BJ (cell line): ENCODE data around the gene NAV2. TPM values are rescaled to one million over a fixed set of nuclear protein-coding genes. Genes with fewer than 3 reads are reported as not detected.

Experiments used
- CTCF ChIA-PET: fragments of 350-600 bp; formaldehyde crosslinking; extraction: SDS; loops from one replicate; lab custom pipeline; 2021; ENCODE audit warnings: antibody characterized with exemption, inconsistent platforms; lab: Yijun Ruan, JAX
- POLR2A ChIA-PET: fragments of 300-600 bp; sonication (Branson Sonifier 250); formaldehyde crosslinking; extraction: SDS; loops from one replicate; lab custom pipeline; 2021; ENCODE audit warnings: antibody characterized with exemption; lab: Charles Lee
- DNase-seq: peaks from one replicate; pipeline ENCODE4 v3.0.0-alpha.2; 2011; ENCODE audit warnings: low read depth
- H3K27me3 ChIP-seq: 2 replicates; pipeline ENCODE4 v1.6.0; 2011; ENCODE audit warnings: low read length; ENCODE audit not compliant: control insufficient read depth, insufficient read depth
- H3K36me3 ChIP-seq: 2 replicates; pipeline ENCODE4 v1.5.1; 2011; ENCODE audit warnings: low read length; ENCODE audit not compliant: control insufficient read depth, insufficient read depth
- H3K4me3 ChIP-seq: 2 replicates; pipeline ENCODE4 v1.5.1; 2011; ENCODE audit warnings: low read depth, mild to moderate bottlenecking, control low read depth, low read length
- polyA plus RNA-seq: library from polyadenylated mRNA; depleted of rRNA; stranded (reverse); fragments of >200 nt; gene quantifications from 2 replicates; pipeline ENCODE4 v1.2.3, GENCODE V29; 2011
- TF ChIP-seq, protein P1 (sequence below): IDR thresholded peaks from 2 replicates; pipeline ENCODE4 v1.5.1; 2011; ENCODE audit warnings: low read depth, mild to moderate bottlenecking, control low read depth, inconsistent platforms, low read length, moderate library complexity; ENCODE audit not compliant: insufficient read depth

Gene NAV2
- polyA plus RNA-seq, 1 experiment, result 6.1 TPM

DNA sequence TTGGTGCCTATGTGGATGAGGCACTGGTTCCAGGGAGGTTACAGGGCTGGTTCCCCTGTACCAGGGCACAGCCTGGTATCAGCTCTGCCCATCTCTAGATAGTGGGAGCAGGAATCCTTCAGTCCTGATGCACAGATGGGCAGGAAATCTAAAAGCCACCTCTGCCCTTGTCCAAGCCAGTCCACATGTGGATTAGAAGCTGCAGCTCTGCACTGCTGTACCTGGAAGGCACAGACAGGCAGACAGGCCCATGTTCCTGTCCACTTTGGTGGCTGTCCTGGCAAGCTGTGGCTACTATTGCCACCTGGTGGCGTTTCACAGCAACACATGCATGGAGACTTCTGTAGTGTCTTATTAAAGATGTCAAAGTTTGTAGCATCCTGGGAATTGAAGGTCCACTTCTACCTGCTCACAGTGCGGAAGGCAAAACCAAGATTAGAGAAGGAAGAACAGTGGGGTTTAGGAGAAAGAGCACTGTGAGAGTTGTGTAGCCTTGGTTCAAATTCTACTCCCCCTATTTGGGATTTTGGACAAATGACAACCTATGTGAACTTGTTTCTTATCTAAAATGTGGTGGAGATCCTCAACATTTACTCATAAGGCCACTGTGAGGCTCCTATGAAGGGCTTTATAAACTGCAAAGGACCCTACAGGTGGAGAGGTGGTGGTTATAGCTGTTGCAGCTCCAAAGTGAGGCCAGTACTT is 30.1 kb downstream of the NAV2 start:
- no peak overlapping the region for H3K4me3 ChIP-seq
- H3K36me3 ChIP-seq, result no peaks in the 10 kb centered on the region
- no peaks in the 10 kb centered on the region for H3K27me3 ChIP-seq
- ChIA-PET POLR2A (no interaction called here), CTCF (interaction anchor here (0.7 to 2.9 kb wide), 40 partner anchors 8 to 672 kb away, joined by 3 to 138 read pairs (median 4); partner anchors contain the start of gene NAV2)
- no peak for DNase-seq
- TF ChIP-seq, protein P1, sequence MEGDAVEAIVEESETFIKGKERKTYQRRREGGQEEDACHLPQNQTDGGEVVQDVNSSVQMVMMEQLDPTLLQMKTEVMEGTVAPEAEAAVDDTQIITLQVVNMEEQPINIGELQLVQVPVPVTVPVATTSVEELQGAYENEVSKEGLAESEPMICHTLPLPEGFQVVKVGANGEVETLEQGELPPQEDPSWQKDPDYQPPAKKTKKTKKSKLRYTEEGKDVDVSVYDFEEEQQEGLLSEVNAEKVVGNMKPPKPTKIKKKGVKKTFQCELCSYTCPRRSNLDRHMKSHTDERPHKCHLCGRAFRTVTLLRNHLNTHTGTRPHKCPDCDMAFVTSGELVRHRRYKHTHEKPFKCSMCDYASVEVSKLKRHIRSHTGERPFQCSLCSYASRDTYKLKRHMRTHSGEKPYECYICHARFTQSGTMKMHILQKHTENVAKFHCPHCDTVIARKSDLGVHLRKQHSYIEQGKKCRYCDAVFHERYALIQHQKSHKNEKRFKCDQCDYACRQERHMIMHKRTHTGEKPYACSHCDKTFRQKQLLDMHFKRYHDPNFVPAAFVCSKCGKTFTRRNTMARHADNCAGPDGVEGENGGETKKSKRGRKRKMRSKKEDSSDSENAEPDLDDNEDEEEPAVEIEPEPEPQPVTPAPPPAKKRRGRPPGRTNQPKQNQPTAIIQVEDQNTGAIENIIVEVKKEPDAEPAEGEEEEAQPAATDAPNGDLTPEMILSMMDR, result peak; percentile 84

DNA sequence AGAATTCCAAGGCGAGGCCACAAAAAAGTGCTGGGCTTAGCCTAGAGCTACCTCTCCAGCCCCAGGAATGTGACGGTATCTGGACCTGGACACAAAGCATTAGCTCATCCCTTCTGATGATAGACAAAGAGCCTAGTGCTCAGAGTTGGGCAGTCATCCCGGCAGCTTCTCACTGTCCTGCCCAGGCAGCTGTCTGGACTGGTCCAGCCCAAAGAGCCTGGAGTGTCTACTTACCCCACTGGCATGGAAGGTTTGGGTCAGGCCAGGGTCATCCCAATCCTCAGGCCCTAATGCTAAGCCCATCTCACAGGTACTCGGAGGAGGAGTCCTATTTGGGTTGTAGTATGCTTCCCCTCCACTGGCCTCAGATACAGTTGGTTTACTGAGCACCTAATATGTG is 31.0 kb downstream of the NAV2 start:
- ChIA-PET CTCF (interaction anchor here (0.7 to 2.9 kb wide), 22 partner anchors 8 to 673 kb away, joined by 3 to 138 read pairs (median 6); no protein-coding TSS in a partner anchor), POLR2A (no interaction called here)
- H3K27me3 ChIP-seq, result no peaks in the 10 kb centered on the region
- H3K36me3 ChIP-seq, result no peaks in the 10 kb centered on the region
- no peak overlapping the region for H3K4me3 ChIP-seq
- no peak for DNase-seq
- TF ChIP-seq, protein P1, result no peak

DNA sequence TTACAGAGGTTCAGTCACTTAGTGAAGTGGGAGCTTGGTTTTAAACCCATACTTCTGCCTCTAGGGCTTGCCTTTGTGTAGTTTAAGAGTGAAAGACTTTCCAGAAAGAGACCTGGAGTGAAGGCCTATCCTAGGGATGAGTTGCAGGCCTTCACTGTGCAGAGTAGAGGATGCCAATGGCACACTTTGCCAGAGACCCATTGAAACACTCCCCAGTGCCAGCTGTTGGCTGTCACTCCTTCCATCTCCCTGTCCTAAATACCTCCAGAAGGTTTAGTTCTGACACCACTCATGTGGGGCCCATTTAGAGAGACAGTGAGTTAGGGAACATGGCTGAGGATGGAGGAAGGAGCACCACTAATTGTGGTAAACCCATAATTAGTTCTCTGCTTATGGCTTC is 31.5 kb downstream of the NAV2 start:
- no peak for DNase-seq
- POLR2A ChIA-PET, result no interaction called here
- CTCF ChIA-PET, result interaction anchor here (1.0 to 2.9 kb wide), 14 partner anchors 9 to 673 kb away, joined by 3 to 138 read pairs (median 13); no protein-coding TSS in a partner anchor

DNA sequence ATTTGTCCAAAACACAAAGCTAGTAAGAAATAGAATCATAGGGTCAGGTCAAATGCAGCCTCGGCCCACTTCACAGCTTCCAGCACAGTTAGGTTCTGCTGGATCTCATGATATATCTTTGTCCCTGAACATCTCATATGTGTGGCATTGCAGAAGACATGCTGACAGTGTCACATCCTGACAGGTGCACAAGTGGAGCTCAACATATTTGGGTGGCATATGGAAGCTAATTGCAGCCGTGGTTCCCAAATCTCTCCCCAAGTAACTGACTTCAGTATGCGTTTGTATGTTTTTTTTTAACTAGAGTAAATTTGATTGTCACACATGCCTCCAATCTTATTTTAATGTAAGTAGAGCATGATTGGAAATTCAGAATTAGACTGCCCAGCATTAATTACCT is 33.4 kb downstream of the NAV2 start:
- DNase-seq, result no peak
- Histone ChIP-seq H3K36me3 (no peaks in the 10 kb centered on the region; the same call in 1 of the 2 replicates), H3K27me3 (no peaks in the 10 kb centered on the region), H3K4me3 (no peak overlapping the region)
- TF ChIP-seq, protein P1, result no peak
- ChIA-PET POLR2A (no interaction called here), CTCF (interaction anchor here (0.5 to 1.9 kb wide), 3 partner anchors 176 to 668 kb away, joined by 3 to 5 read pairs (median 3); no protein-coding TSS in a partner anchor)

More for the DNA sequence above, 31.5 kb downstream of the NAV2 start:
- Histone ChIP-seq H3K27me3 (no peaks in the 10 kb centered on the region), H3K4me3 (no peak overlapping the region), H3K36me3 (no peaks in the 10 kb centered on the region)
- TF ChIP-seq, protein P1, result no peak

DNA sequence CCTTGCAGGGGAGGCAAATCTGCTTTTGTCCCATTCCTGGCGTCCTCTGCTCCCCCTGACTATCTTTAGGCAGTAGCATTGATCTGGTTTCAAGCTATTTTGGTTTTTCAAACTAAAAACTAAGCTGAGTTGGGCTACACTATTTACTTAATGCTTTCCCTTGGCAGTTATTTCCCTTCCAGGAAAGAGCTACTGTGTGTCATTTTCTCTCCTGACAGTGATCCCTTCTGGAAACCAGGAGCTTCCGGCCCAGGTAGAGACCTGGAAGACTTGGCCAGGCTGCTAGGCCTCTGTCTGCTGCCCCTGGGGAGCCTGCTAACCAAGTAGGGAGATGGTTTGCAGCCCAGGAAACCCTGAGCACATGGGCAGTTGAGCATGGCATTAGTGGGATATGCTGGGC is 35.0 kb downstream of the NAV2 start:
- ChIA-PET CTCF (interaction anchor here (0.8 to 5.5 kb wide), 5 partner anchors 8 to 183 kb away, joined by 3 to 41 read pairs (median 4); no protein-coding TSS in a partner anchor), POLR2A (no interaction called here)
- Histone ChIP-seq H3K4me3 (no peak overlapping the region), H3K27me3 (no peaks in the 10 kb centered on the region), H3K36me3 (no peaks in the 10 kb centered on the region; the same call in 1 of the 2 replicates)
- TF ChIP-seq, protein P1, result no peak
- DNase-seq, result no peak
